Suprapubic skin (tissue), 4 donors: ENCODE results near the gene KRTDAP. TPM values are rescaled to one million over a fixed set of nuclear protein-coding genes. Genes with fewer than 3 reads are reported as not detected.

Experiments used
- DNase-seq, 2 donors: peaks; one replicate each; pipeline ENCODE4 v3.0.0-alpha.2; 2019; ENCODE audit warnings: low spot score in 2 of 2
- H3K27ac ChIP-seq: fragments of 200-600 bp; sonication (generic); one replicate; pipeline ENCODE4 v1.5.1; 2019
- H3K27me3 ChIP-seq: fragments of 200-600 bp; sonication (generic); one replicate; pipeline ENCODE4 v1.5.1; 2019
- H3K36me3 ChIP-seq: fragments of 200-600 bp; sonication (generic); one replicate; pipeline ENCODE4 v1.5.1; 2019
- H3K4me1 ChIP-seq: fragments of 200-600 bp; sonication (generic); one replicate; pipeline ENCODE4 v1.5.1; 2019
- H3K4me3 ChIP-seq: fragments of 200-600 bp; sonication (generic); one replicate; pipeline ENCODE4 v1.5.1; 2019; ENCODE audit warnings: mild to moderate bottlenecking
- H3K9me3 ChIP-seq: fragments of 200-600 bp; sonication (generic); one replicate; pipeline ENCODE4 v1.5.1; 2019
- CTCF ChIP-seq, 2 donors: fragments of 200-600 bp in 1 of 2; fragments of 450-650 bp in 1 of 2; sonication (generic) in 1 of 2; IDR thresholded peaks; one replicate each; pipeline ENCODE4 v1.5.1; 2016 to 2019; ENCODE audit warnings: antibody characterized with exemption in 2 of 2, mild to moderate bottlenecking in 1 of 2, moderate library complexity in 1 of 2
- EP300 ChIP-seq: sonication (generic); formaldehyde crosslinking; IDR thresholded peaks from one replicate; pipeline ENCODE4 v1.6.1; 2017; ENCODE audit warnings: antibody characterized with exemption
- POLR2A ChIP-seq, 2 donors: fragments of 450-650 bp; IDR thresholded peaks; one replicate each; pipeline ENCODE4 v1.6.1; 2017; ENCODE audit warnings: antibody characterized with exemption in 2 of 2, mild to moderate bottlenecking in 2 of 2, moderate library complexity in 2 of 2
- POLR2AphosphoS5 ChIP-seq, 3 donors: sonication (generic); formaldehyde crosslinking; IDR thresholded peaks; one replicate each; pipeline ENCODE4 v1.6.1; 2017; ENCODE audit warnings: antibody characterized with exemption in 3 of 3
- WGBS: methylation state at CpG from one replicate; pipeline ENCODE4 v1.1.5; 2018; 5-methylcytosine and 5-hydroxymethylcytosine counted together
- total RNA-seq, 4 donors: library from RNA; depleted of rRNA; stranded (reverse); fragments of >200 nt; gene quantifications; one replicate each; pipeline ENCODE4 v1.1.0, GENCODE V29; 2016

Gene KRTDAP
- total RNA-seq, 4 donors from 2014 or later, result 1,056 to 12,237 (median 8,197) TPM

- Histone ChIP-seq H3K27ac (no peak overlapping the region), H3K9me3 (no peaks in the 10 kb centered on the region), H3K36me3 (no peaks in the 10 kb centered on the region), H3K27me3 (peaks cover 37% of the 10 kb centered on the region), H3K4me3 (peak overlapping the region; percentile 51), H3K4me1 (peaks cover 32% of the 10 kb centered on the region)
- no peak for DNase-seq
- TF ChIP-seq POLR2AphosphoS5 (IDR thresholded peaks at IDR 0.05), result no peak
- TF ChIP-seq POLR2A (IDR thresholded peaks at IDR 0.05), result no peak
- no peak for TF ChIP-seq EP300
- WGBS, result 40% methylated on average over 1 of the region's 7 CpGs
Measured at GRCh38 chr19:35511337-35511736, 21.1 kb upstream of the KRTDAP start.

DNA sequence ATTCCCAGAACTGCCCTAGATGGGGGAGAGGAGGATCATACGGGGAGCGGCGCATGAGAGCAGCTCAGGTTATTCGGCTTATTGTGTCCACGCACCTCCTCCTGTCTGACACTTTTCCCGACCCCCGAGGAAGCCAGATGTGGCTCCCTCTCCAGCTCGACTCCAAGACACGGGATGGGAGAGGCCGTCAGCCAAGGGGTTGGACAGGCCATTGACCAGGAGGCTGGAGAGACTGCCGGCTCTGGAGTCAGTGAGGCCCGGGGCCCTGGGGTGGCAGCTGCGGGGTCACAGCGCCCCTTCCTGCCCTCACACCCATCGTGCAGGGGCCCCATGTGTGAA lies 20.3 kb upstream of the KRTDAP start:
- Histone ChIP-seq H3K27me3 (peaks cover 37% of the 10 kb centered on the region), H3K4me1 (peaks cover 32% of the 10 kb centered on the region), H3K9me3 (no peaks in the 10 kb centered on the region), H3K27ac (no peak overlapping the region), H3K4me3 (peak overlapping the region; percentile 51), H3K36me3 (no peaks in the 10 kb centered on the region)
- no peak for DNase-seq
- no peak for TF ChIP-seq POLR2AphosphoS5 (IDR thresholded peaks at IDR 0.05)
- TF ChIP-seq CTCF (IDR thresholded peaks at IDR 0.05), result peak in 1 of 2 donors; percentile 1
- no peak for TF ChIP-seq POLR2A (IDR thresholded peaks at IDR 0.05)
- 38% methylated on average over 4 of the region's 15 CpGs for WGBS

- peak overlapping the region; percentile 81 for H3K27ac ChIP-seq
- H3K4me1 ChIP-seq, result peaks cover 32% of the 10 kb centered on the region
- peak overlapping the region; percentile 51 for H3K4me3 ChIP-seq
- peaks cover 37% of the 10 kb centered on the region for H3K27me3 ChIP-seq
- DNase-seq, result no peak
- no peaks in the 10 kb centered on the region for H3K9me3 ChIP-seq
- H3K36me3 ChIP-seq, result no peaks in the 10 kb centered on the region
- WGBS, result 4% methylated on average over 19 of the region's 39 CpGs
- TF ChIP-seq CTCF (IDR thresholded peaks at IDR 0.05) (peak; percentile 86 to 94), POLR2A (IDR thresholded peaks at IDR 0.05) (no peak), POLR2AphosphoS5 (IDR thresholded peaks at IDR 0.05) (no peak)
Measured at GRCh38 chr19:35509861-35510625, 19.8 kb upstream of the KRTDAP start.

DNA sequence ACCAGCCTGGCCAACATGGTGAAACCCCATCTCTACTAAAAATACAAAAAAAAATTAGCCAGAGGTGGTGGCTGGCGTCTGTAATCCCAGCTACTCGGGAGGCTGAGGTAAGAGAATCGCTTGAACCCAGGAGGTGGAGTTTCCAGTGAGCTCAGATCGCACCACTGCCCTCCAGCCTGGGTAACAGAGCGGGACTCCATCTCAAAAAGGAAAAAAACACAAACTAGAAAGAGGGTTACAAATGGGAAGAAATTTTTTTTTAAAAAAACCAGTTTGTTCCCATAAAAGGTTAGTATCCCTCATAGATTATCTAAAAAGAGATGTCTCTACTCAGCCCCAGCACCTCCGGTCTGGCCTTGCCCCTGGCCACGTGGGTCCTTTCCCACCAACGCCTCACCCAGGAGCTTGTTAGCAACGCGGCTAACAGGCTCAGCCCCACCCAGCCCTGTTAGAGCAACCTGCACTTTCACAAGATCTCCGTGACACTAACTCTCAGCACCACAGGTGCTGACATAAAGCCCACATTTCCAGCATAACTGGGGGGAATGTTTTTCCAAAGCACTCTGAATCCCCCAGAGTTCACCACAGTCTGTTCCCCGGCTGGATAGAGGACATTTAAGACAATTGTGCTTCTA lies 18.9 kb upstream of the KRTDAP start:
- TF ChIP-seq EP300, result no peak
- peak in 1 of 3 donors; percentile 13 for TF ChIP-seq POLR2AphosphoS5 (IDR thresholded peaks at IDR 0.05)
- Histone ChIP-seq H3K4me1 (peaks cover 28% of the 10 kb centered on the region), H3K36me3 (no peaks in the 10 kb centered on the region), H3K27me3 (peaks cover 36% of the 10 kb centered on the region), H3K27ac (peak overlapping the region; percentile 81), H3K4me3 (peak overlapping the region; percentile 51), H3K9me3 (no peaks in the 10 kb centered on the region)
- no peak for DNase-seq
- WGBS, result 16% methylated on average over 12 of the region's 12 CpGs

GRCh38 chr19:35508129-35508528 lies 17.9 kb upstream of the KRTDAP start:
- no peak for TF ChIP-seq CTCF (IDR thresholded peaks at IDR 0.05)
- TF ChIP-seq EP300, result no peak
- no peak for TF ChIP-seq POLR2A (IDR thresholded peaks at IDR 0.05)
- TF ChIP-seq POLR2AphosphoS5 (IDR thresholded peaks at IDR 0.05), result no peak
- no peak overlapping the region for H3K4me3 ChIP-seq
- peaks cover 28% of the 10 kb centered on the region for H3K27me3 ChIP-seq
- peaks cover 24% of the 10 kb centered on the region for H3K4me1 ChIP-seq
- H3K36me3 ChIP-seq, result no peaks in the 10 kb centered on the region
- no peak overlapping the region for H3K27ac ChIP-seq
- no peak for DNase-seq
- WGBS, result 83% methylated on average over 3 of the region's 3 CpGs
- no peaks in the 10 kb centered on the region for H3K9me3 ChIP-seq

GRCh38 chr19:35507561-35507960 lies 17.3 kb upstream of the KRTDAP start:
- TF ChIP-seq CTCF (IDR thresholded peaks at IDR 0.05) (no peak), POLR2AphosphoS5 (IDR thresholded peaks at IDR 0.05) (no peak), POLR2A (IDR thresholded peaks at IDR 0.05) (no peak), EP300 (no peak)
- peaks cover 24% of the 10 kb centered on the region for H3K4me1 ChIP-seq
- no peak overlapping the region for H3K4me3 ChIP-seq
- no peak overlapping the region for H3K27ac ChIP-seq
- H3K9me3 ChIP-seq, result no peaks in the 10 kb centered on the region
- DNase-seq, result no peak
- no peaks in the 10 kb centered on the region for H3K36me3 ChIP-seq
- WGBS, result 90% methylated on average over 11 of the region's 11 CpGs
- H3K27me3 ChIP-seq, result peaks cover 23% of the 10 kb centered on the region
